Measurements from ENCODE around the gene RFC3.
"Not testable (repeated sequence)": the region's sequence is repeated elsewhere in the genome, so short reads cannot be mapped to it uniquely, and the experiment has no call there.

RFC3 gene

GRCh38 chr13:33817901-33818706, at the start of gene RFC3:
TSS of gene RFC3 (plus strand) at chr13:33818149. CDS start at chr13:33818179, 30 bp downstream.
- peak; percentile 95 for DNase-seq (ENCODE audit: low spot score)

GRCh38 chr13:33771296-33771695, 46.7 kb upstream of the RFC3 start:
- DNase-seq (ENCODE audit: low spot score) = no peak

- no peak for DNase-seq (ENCODE audit: low spot score)
These were observed 44.0 kb upstream of the RFC3 start for GRCh38 chr13:33773790-33774462.

DNA sequence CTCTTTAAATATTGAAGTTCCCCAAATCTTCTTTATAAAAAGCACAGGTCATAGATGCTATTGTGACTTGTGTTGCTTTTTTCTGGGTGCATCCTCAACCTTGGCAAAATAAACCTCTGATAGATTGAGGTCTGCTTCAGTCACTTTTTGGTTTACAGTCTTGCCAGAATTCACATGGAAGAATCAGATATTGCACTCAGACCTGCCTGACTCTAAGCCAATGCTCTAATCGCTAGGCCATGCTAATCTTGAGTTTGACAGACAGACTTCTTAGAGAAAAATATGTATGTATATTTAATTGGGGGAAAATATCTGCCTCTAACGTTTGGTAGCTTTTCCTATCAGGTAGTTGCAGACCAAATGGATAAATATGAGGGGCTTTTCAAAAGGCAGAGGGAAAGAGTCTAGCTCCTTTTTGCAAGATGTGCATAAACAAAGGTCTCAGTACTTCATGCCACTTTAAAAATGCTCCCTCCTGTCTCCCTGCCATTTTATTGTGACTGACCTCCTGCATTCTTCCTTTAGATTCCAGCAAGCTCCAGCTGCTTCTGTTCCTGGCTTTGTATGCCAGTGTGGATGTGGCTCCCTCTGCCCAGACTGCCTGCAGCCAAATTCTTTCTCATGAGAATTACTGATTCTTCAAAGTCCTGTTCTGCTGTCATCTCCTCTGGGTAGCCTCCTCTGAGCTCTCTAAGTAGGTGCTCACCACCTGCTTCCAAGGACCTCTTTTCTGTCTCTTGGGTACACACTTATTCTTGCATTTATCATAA, 42.4 kb upstream of the RFC3 start:
- no peak for DNase-seq (ENCODE audit: low spot score)

DNA sequence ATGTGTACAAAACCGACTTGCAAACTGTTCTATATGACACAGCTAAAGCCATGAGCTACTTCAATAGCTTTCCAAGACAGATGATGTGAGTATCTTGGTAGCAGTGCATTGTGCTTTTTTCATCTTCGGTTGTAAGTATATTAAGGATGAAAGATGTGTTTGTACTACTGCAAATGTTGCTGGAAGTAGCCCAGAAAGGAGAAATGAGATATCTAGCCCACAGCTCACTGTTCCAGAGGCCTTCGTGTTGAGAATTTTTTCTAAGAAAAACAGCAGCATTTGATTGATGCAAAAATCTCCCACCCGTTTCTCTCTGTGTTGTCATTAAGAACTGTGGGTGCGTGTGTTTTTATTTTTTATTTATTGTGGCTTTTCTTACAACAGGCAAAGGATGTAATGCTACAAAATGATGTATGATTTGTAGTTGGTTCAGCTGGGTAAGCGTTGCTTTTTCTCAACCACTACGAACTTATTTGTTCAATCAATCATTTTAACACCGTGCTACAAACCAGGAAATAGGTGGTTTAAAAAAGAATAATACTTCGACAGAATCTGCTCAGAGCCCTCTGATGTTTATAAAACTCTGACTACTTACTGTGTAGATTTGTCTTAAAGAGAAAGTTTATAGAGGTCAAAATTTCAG, 41.6 kb upstream of the RFC3 start:
- DNase-seq (ENCODE audit: low spot score) = no peak

GRCh38 chr13:33782631-33783030, 35.3 kb upstream of the RFC3 start:
- no peak for DNase-seq (ENCODE audit: low spot score)

DNA sequence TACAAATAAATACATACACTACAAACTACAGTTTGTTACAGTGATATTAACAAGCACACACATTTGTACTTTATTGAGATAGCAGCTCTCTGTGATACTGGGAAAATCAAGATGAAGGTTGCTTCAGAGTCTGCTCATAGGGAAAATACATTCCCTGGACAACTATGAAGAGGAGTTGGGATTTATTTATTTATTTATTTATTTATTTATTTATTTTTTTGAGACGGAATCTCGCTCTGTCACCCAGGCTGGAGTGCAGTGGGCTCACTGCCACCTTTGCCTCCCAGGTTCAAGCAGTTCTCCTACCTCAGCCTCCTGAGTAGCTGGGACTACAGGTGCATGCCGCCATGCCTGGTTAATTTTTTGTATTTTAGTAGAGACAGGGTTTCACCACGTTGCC, 34.7 kb upstream of the RFC3 start:
- not testable (repeated sequence) for DNase-seq (ENCODE audit: low spot score)

DNA sequence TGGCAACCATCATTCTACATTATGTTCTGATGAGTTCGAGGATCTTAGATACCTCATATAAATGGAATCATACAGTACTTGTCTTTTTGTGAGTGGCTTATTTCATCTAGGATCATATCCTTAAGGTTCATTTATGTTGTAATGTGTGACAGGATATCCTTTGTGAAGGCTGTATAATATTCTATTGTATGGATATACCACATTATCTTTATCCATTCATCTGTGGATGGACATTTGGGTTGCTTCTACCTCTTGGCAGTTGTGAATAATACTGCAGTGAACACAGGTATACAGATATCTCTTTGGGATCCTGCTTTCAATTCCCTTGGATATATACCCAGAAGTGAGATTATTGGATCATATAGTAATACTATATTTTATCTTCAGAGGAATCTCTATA, 33.2 kb upstream of the RFC3 start:
- no peak for DNase-seq (ENCODE audit: low spot score)

DNA sequence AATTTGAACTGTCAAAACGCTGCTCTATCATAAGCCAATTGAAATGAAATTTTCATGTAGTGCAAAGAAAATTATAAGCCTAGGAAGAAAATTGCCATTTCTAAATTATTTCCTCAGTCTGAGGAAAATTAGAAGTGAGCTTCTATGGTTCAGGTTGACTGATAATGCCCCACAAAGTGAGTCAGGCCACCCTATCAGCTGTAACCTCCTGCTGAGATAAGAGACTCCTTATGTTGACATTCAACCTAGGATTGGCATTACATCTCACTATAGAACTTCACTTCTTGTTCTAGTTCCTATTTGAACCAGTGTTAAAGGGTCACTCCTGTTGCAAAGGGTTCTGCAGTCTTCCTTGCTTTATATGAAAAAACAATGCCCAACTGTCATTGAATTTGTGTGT, 32.6 kb upstream of the RFC3 start:
- DNase-seq (ENCODE audit: low spot score) = no peak

- no peak for DNase-seq (ENCODE audit: low spot score)
These were observed 30.8 kb upstream of the RFC3 start for GRCh38 chr13:33787051-33787591.

GRCh38 chr13:33789066-33789606, 28.8 kb upstream of the RFC3 start:
- DNase-seq (ENCODE audit: low spot score) = no peak

DNA sequence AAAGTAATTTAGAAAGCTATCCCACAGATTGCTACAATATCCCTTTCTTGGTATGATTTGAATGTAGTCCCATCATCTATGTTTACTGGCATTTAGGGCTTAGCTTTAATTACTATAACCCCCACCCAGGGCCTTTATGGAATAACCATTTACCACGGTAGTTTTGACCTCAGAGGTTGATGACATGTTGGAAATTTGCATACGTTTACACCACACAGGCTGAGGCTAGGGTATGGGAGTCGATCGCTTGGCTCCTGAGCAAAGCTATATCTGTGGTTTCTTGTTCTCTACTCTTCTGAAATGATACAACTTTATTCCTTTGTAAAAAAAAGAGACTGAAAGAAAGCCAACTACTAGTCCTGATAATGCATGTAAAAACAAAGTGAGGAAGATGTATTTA, 28.2 kb upstream of the RFC3 start:
- DNase-seq (ENCODE audit: low spot score) = no peak

GRCh38 chr13:33793726-33794125, 24.2 kb upstream of the RFC3 start:
- DNase-seq (ENCODE audit: low spot score) = no peak

- no peak for DNase-seq (ENCODE audit: low spot score)
These were observed 23.4 kb upstream of the RFC3 start for GRCh38 chr13:33794576-33794975.

DNA sequence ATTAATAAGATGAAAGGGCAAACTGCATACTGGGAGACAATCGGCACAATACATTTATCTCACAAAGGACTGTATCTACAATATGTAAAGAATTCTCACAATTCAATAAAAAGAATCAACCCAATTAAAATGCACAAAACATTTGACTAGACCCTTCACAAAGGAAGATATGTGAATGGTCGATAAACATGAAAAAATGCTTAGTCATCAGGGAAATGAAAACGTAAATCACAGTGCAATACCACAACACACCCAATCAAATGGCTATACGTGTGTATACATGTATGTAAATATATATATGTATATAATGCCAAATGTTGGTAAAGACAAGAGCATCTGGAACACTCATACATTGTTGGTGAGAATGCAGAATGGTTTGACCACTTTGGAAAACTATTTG, 21.9 kb upstream of the RFC3 start:
- no peak for DNase-seq (ENCODE audit: low spot score)

DNA sequence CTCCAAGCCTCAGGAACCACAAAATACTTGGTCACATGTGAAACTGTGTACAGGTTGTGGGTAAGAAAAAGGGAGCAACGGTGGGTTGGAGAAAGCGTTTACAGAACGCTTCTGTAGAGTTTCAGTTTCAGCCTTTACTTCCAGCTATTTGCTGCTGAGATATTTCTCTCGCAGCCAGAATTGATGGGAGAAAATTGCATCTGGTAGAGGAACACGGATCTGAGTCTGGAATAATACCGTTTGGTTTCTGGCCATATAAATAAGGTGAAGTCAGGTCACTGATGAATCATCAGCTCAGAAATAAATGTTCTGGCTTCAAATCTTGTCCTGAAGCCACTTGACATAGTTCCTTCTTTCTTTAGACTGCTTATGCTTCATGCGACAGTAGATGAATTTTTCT, 20.3 kb upstream of the RFC3 start:
- no peak for DNase-seq (ENCODE audit: low spot score)

- DNase-seq (ENCODE audit: low spot score) = no peak
These were observed 19.9 kb upstream of the RFC3 start for GRCh38 chr13:33798023-33798422.

- peak; percentile 50 for DNase-seq (ENCODE audit: low spot score)
These were observed 17.9 kb upstream of the RFC3 start for GRCh38 chr13:33799950-33800592.

DNA sequence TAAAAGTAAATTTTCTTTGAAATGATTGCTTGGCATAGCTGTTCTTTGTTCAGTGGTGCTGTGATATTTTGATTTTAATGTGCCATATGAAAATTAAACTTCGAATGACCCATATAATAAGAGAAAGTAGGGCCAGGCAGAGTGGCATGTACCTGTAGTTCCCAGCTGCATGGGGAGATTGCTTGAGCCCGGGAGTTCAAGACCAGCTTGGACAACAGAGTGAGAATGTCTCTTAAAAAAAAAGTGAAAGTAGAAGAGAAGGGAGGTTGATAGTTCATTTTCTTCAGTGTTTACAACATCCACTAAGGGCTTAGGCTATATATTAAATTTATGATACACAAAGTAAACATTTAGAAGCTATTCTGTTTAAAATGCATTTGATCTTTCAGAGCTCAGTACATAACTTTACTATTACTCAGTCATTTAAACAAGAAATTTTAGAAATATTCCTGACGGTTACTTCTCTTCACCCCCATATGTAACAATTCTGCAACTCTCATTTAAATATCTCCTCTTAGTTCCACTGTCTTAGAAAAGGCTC, 17.2 kb upstream of the RFC3 start:
- no peak for DNase-seq (ENCODE audit: low spot score)

DNA sequence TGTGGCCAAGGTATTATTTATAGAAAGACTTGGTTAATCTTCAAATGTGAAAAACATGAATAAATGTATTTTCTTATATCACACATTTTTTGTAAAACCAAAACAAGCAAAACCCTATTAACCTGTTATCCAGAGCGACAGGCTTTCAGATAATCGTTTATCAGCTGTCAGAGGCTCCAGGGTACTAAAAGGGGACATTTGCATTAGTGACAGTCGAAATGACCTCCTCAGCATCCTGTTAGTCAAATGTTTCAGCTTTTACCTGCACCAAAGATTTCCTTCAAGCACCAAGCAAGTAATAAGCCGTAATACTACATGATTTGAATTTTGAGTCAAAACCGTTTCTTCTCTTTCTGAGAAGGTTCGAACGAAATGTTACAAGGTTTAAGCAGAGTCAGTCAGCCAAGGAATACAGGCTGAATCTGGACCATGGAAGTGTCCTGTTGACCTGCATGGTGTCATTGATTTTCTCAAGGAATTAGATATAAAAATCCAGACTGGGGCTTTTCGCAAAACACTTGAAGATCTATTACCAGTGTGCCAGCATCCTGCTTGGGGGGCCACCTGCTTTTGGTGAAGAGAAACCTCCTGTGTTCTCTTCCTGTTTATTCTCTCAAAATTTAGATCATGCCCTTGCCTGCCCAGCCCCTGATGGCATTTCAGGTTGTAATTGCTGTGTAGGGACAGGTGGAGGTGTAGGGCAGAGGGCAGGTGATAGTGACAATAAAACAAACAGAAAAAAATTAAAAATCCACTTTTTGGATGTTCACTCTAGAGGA, 11.3 kb upstream of the RFC3 start:
- no peak for DNase-seq (ENCODE audit: low spot score)
